Lower lobe of right lung (tissue), 2 donors: ENCODE data around the gene ISCA2. TPM values are rescaled to one million over a fixed set of nuclear protein-coding genes. Genes with fewer than 3 reads are reported as not detected.
A peak's percentile ranks its signal among the peaks of the same experiment; 100 is the strongest.

Experiments
- ATAC-seq, 2 donors: fragments of 200-7000 bp; cut with Tn5 transposase; one replicate each; pipeline ENCODE4 v1.9.1; 2020 to 2022; ENCODE audit warnings: mild to moderate bottlenecking in 2 of 2, moderate library complexity in 2 of 2
- DNase-seq: peaks from one replicate; pipeline ENCODE4 v3.0.0-alpha.2; 2020
- H3K27ac ChIP-seq: fragments of 200-600 bp; one replicate; pipeline ENCODE4 v1.8.0; 2022
- H3K27me3 ChIP-seq: fragments of 200-600 bp; one replicate; pipeline ENCODE4 v1.8.0; 2022; ENCODE audit warnings: low read depth
- H3K36me3 ChIP-seq: fragments of 200-600 bp; one replicate; pipeline ENCODE4 v1.8.0; 2022; ENCODE audit warnings: mild to moderate bottlenecking
- H3K4me1 ChIP-seq: fragments of 200-600 bp; one replicate; pipeline ENCODE4 v1.8.0; 2022
- H3K4me3 ChIP-seq: fragments of 200-600 bp; one replicate; pipeline ENCODE4 v1.8.0; 2022; ENCODE audit warnings: mild to moderate bottlenecking
- H3K9me3 ChIP-seq: fragments of 200-600 bp; one replicate; pipeline ENCODE4 v1.8.0; 2022
- intact Hi-C: fragments of 100-400 bp; cut with DNase I; formaldehyde crosslinking; loops from one replicate; pipeline ENCODE4 v1.11.0; 2022
- total RNA-seq: library from RNA; stranded (reverse); fragmentation: NEBNext Ultra II Directional; extraction: Animal tissue kit (Norgen Biotek cat#: 25700); gene quantifications from one replicate; pipeline ENCODE4 v1.2.1, GENCODE V29; 2021
- TF ChIP-seq, protein P1 (sequence below): fragments of 200-600 bp; IDR thresholded peaks from one replicate; pipeline ENCODE4 v1.8.0; 2022; ENCODE audit warnings: antibody characterized with exemption, mild to moderate bottlenecking
- donor health status: DM: no; HTN: yes; CAD: no; lungs with severe emphysema.

Gene ISCA2
- total RNA-seq, 1 donor from 2014 or later, result 23.4 TPM

DNA sequence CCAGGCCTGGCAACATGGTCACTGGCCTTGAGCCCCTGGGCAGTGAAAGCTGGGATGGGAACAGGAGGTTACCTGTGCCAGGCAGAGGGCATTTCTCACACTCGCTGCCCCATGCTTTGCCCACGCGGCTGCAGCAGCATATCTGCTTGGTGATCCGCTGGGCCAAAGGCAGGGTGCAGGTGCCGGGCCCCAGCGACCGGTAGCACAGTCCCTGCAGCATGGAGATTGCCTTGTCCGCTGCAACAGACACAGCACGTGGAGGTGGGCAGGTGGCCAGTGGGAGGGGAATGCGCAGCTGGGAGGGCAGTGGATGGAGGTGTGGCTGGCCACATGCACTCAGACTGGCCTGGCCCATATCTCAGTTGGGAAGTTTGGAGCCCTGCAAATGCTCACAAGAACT, 35.3 kb downstream of the ISCA2 start:
- no peaks in the 10 kb centered on the region for H3K27me3 ChIP-seq
- ATAC-seq (no peak), DNase-seq (no peak)
- intact Hi-C loops, result no loop called here
- peaks cover 6% of the 10 kb centered on the region for H3K36me3 ChIP-seq
- H3K4me3 ChIP-seq, result no peak overlapping the region
- H3K9me3 ChIP-seq, result no peaks in the 10 kb centered on the region
- H3K27ac ChIP-seq, result no peak overlapping the region
- peaks cover 9% of the 10 kb centered on the region for H3K4me1 ChIP-seq
- TF ChIP-seq, protein P1, sequence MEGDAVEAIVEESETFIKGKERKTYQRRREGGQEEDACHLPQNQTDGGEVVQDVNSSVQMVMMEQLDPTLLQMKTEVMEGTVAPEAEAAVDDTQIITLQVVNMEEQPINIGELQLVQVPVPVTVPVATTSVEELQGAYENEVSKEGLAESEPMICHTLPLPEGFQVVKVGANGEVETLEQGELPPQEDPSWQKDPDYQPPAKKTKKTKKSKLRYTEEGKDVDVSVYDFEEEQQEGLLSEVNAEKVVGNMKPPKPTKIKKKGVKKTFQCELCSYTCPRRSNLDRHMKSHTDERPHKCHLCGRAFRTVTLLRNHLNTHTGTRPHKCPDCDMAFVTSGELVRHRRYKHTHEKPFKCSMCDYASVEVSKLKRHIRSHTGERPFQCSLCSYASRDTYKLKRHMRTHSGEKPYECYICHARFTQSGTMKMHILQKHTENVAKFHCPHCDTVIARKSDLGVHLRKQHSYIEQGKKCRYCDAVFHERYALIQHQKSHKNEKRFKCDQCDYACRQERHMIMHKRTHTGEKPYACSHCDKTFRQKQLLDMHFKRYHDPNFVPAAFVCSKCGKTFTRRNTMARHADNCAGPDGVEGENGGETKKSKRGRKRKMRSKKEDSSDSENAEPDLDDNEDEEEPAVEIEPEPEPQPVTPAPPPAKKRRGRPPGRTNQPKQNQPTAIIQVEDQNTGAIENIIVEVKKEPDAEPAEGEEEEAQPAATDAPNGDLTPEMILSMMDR, result no peak

DNA sequence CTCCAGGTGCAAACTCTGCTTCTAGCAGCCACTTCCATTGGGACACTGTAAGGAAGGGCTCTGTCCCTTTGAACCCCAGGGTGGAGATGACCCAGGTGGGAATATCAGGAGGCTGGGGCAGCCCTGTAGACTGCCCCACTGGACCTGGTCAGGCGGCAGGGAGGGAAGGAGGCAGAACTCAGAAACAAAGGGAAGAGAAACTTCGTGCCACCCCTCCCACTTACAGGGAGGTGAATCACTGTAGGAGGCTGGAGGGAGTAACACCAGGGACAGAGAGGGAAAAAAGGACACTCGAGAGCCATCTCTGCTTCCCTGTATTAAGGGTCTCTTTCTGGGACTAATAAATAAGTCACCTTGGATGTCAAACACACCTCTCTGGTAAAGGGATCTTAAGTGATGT, 37.4 kb downstream of the ISCA2 start:
- intact Hi-C loops, result no loop called here
- Histone ChIP-seq H3K36me3 (peaks cover 6% of the 10 kb centered on the region), H3K4me3 (no peak overlapping the region), H3K27me3 (no peaks in the 10 kb centered on the region), H3K9me3 (no peaks in the 10 kb centered on the region), H3K4me1 (no peaks in the 10 kb centered on the region), H3K27ac (no peak overlapping the region)
- TF ChIP-seq, protein P1, result no peak
- DNase-seq, result no peak
- no peak for ATAC-seq

DNA sequence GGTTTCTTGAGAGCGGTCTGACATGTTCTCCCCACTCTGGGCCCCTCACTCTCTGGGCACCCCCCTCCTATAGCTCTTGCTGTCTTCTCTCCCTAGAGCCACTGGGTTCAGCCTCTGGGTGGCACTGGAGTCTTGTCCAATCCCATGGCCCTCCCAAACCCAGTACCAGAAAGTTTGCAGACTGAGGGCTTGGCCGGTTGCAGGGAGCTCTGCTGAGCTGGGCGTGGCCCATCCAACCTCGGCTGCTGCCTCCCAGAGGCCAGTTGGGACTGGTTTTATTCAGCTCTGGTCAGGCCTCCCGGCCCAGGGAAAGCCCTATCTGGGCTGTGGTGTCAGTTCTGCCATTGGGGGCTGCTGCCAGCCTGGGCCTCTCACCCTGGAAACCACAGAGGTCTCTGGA, 37.9 kb downstream of the ISCA2 start:
- Histone ChIP-seq H3K4me1 (no peaks in the 10 kb centered on the region), H3K4me3 (no peak overlapping the region), H3K9me3 (no peaks in the 10 kb centered on the region), H3K27ac (no peak overlapping the region), H3K36me3 (peaks cover 6% of the 10 kb centered on the region), H3K27me3 (no peaks in the 10 kb centered on the region)
- DNase-seq (no peak), ATAC-seq (peak; percentile 15 to 34)
- TF ChIP-seq, protein P1, result peak; percentile 17
- intact Hi-C loops, result no loop called here

DNA sequence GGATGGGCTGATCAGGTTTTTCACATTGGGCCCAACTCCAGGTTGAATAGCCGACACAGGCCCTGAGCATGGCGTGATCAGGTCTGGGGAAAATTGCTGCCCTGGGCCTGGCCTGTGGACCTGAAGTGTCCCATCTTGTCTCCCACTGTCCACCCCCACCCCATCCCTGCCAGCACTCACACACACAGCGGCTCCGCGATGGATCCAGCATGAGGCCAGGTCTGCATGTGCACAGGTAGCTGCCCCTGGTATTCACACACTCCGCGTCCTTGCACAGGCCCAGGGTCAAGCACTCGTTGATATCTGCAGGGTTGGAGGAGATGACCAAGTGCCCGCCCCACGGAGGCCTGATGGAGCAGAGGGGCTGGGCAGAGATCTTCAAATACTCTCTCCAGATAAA, 38.7 kb downstream of the ISCA2 start:
- H3K4me3 ChIP-seq, result no peak overlapping the region
- no peak overlapping the region for H3K27ac ChIP-seq
- intact Hi-C loops, result no loop called here
- H3K27me3 ChIP-seq, result no peaks in the 10 kb centered on the region
- no peaks in the 10 kb centered on the region for H3K4me1 ChIP-seq
- no peaks in the 10 kb centered on the region for H3K9me3 ChIP-seq
- peaks cover 6% of the 10 kb centered on the region for H3K36me3 ChIP-seq
- TF ChIP-seq, protein P1, result no peak
- no peak for DNase-seq
- no peak for ATAC-seq

DNA sequence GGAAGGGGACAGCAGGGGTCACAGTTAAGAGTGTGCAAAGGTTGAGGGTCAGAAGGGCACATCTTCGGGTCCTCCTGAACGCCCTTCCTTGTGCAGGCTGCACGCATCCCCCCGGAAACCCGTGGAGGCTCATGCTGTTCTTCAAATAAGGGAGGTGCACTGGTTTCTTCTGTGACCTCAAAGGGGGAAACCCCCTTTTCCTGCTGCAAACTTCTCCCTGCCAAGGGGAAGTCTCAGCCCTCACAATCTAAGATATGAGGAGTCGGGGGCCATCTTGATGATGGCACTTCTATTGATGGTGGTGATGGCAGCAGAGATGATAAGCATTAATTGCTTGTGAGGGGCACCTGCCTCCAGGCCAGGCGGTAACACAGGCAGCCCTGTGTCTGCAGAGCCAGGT, 40.0 kb downstream of the ISCA2 start:
- DNase-seq (no peak), ATAC-seq (no peak)
- Histone ChIP-seq H3K27me3 (no peaks in the 10 kb centered on the region), H3K27ac (no peak overlapping the region), H3K4me3 (no peak overlapping the region), H3K36me3 (peaks cover 4% of the 10 kb centered on the region), H3K9me3 (no peaks in the 10 kb centered on the region), H3K4me1 (no peaks in the 10 kb centered on the region)
- intact Hi-C loops, result no loop called here
- TF ChIP-seq, protein P1, result no peak
